ENCODE measurements around the gene CNPY2. TPM values are rescaled to one million over a fixed set of nuclear protein-coding genes. Genes with fewer than 3 reads are reported as not detected.

CNPY2 gene
- total and polyA plus RNA-seq, 2 of the 13 experiments (the other 11 are each of a cell fraction or from before 2014, with no cell fraction given), result 285 to 356 TPM

- TF ChIP-seq CEBPZ (IDR thresholded peaks at IDR 0.05; ENCODE audit: low read length) (no peak), FOXA3 (CRISPR knock-in tag; IDR thresholded peaks at IDR 0.05) (peak; percentile 87), ZMYM2 (CRISPR knock-in tag; IDR thresholded peaks at IDR 0.05) (no peak), ATF5 (CRISPR knock-in tag; IDR thresholded peaks at IDR 0.05; ENCODE audit: low read depth) (no peak), CREBL2 (CRISPR knock-in tag; IDR thresholded peaks at IDR 0.05; ENCODE audit: borderline replicate concordance) (no peak), ZNF225 (CRISPR knock-in tag; IDR thresholded peaks at IDR 0.05) (no peak), ZFP36L2 (CRISPR knock-in tag; IDR thresholded peaks at IDR 0.05) (no peak), SMARCC2 (IDR thresholded peaks at IDR 0.05) (no peak), ZBTB4 (CRISPR knock-in tag; IDR thresholded peaks at IDR 0.05; ENCODE audit: borderline replicate concordance) (no peak), MTF1 (CRISPR knock-in tag; IDR thresholded peaks at IDR 0.05) (no peak), SKIL (CRISPR knock-in tag; IDR thresholded peaks at IDR 0.05; ENCODE audit: borderline replicate concordance) (peak; percentile 44; the same call in 1 of the 2 replicates), ZNF605 (CRISPR knock-in tag; IDR thresholded peaks at IDR 0.05) (no peak), ZHX1 (CRISPR knock-in tag; IDR thresholded peaks at IDR 0.05; ENCODE audit: low read depth) (no peak), ZNF180 (CRISPR knock-in tag; IDR thresholded peaks at IDR 0.05; ENCODE audit: borderline replicate concordance, low read depth) (no peak), MAF1 (CRISPR knock-in tag; IDR thresholded peaks at IDR 0.05; ENCODE audit: borderline replicate concordance) (no peak)
Observed at GRCh38 chr12:56362130-56363059, 46.6 kb upstream of the CNPY2 start, which contains the start of gene APOF (continued).

Measured in HepG2 (cell line).